ENCODE measurements around the gene KAT7.

The KAT7 gene

GRCh38 chr17:49850772-49851386, 62.4 kb downstream of the KAT7 start:
- H3K4me3 ChIP-seq (ENCODE audit: low read length) = peak overlapping the region; percentile 69
- DNase-seq (ENCODE audit: low read depth) = peak; percentile 20
- no peak for TF ChIP-seq CTCF (conservative IDR thresholded peaks at IDR 0.05; ENCODE audit: low read length)

- peak; percentile 70 for DNase-seq (ENCODE audit: low read depth)
- peak; percentile 69 for TF ChIP-seq CTCF (conservative IDR thresholded peaks at IDR 0.05; ENCODE audit: low read length)
- peak overlapping the region; percentile 69 for H3K4me3 ChIP-seq (ENCODE audit: low read length)
Measured at GRCh38 chr17:49851387-49852291, 63.2 kb downstream of the KAT7 start.

GRCh38 chr17:49853470-49854015, 65.1 kb downstream of the KAT7 start:
- DNase-seq (ENCODE audit: low read depth) = no peak
- TF ChIP-seq CTCF (conservative IDR thresholded peaks at IDR 0.05; ENCODE audit: low read length) = no peak
- no peak overlapping the region for H3K4me3 ChIP-seq (ENCODE audit: low read length)

DNA sequence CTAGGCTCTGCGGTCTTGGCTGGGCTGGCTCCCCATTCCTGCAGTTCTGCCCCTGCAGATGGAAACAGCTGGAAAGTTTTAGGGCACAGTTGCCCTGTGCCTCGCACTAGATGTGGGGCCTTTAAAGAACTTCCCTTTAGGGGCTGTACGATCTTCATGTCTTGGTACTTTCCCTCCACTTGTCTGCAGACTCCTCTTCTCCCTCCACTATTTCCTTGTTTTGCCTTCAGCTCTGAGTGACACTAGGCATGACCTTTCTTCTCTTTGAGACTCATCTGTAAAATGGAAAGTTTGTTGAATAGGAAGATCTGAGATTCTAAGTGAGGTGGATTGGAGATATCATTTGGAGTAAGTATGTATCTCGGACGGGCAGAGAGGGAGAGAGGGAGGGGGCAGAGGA, 65.6 kb downstream of the KAT7 start:
- no peak for TF ChIP-seq CTCF (conservative IDR thresholded peaks at IDR 0.05; ENCODE audit: low read length)
- H3K4me3 ChIP-seq (ENCODE audit: low read length) = no peak overlapping the region
- DNase-seq (ENCODE audit: low read depth) = no peak

GRCh38 chr17:49858796-49859195, 70.3 kb downstream of the KAT7 start:
- H3K4me3 ChIP-seq (ENCODE audit: low read length) = no peak overlapping the region
- TF ChIP-seq CTCF (conservative IDR thresholded peaks at IDR 0.05; ENCODE audit: low read length) = no peak
- no peak for DNase-seq (ENCODE audit: low read depth)

DNA sequence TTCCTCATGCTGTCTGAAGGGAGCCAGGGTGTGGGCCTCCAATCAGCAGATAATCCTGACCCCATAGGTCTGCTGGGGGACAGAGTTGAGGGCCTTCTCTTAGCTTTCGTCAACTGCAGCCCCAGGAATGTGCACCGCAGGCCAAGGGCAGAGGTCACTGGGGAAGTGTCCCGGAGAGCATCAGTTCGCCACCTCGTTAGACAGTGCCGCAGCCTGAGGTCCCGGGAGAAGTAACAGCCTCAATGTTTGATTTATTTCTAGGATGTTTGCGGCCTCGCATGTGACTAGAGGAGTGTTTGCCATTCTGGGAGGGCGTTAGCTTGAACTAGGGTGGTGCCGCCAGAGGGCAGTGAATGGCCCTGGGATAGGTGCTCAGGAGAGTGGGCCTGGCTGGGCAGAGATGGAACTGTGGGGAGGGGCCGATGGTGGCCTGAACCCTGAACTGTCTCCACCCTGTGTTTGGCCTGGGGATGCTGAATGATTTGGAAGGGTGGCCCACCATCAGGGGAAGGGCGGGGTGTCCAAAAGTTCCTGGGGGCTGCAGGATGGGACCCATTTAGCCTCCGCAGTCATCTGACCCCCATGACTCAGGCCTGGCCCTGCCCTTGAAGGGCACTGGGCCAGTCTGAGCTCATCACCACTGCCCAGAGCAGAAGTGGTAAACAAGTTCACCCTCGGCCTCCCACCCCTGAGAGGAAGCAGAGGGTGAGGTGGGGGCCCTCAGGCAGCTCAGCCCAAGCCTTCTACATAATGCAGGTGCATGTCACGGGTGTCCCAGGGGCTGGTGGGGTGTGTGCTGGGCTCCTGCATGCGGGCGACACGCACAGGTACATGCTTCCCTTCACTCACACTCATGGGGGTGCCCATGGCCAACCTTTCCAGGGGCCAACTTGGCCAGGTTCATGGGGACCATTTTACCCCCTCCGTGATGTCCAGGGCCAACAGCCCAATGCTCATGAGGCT, 71.8 kb downstream of the KAT7 start:
- H3K4me3 ChIP-seq (ENCODE audit: low read length) = no peak overlapping the region
- TF ChIP-seq CTCF (conservative IDR thresholded peaks at IDR 0.05; ENCODE audit: low read length) = no peak
- no peak for DNase-seq (ENCODE audit: low read depth)
